ENCODE measurements around the gene MC1R. TPM values are rescaled to one million over a fixed set of nuclear protein-coding genes. Genes with fewer than 3 reads are reported as not detected.

The MC1R gene
- total and polyA plus RNA-seq, 2 of the 8 experiments (the other 6 are each of a cell fraction or from before 2014, with no cell fraction given): 2.2 to 2.9 TPM

GRCh38 chr16:89957216-89957785 lies 38.6 kb downstream of the MC1R start (continued):
- no peak for TF ChIP-seq CHD7 (IDR thresholded peaks at IDR 0.05; ENCODE audit: insufficient replicate concordance, low read length)
- TF ChIP-seq ASH2L (IDR thresholded peaks at IDR 0.05; ENCODE audit: low read length): no peak
- TF ChIP-seq YY1 (IDR thresholded peaks at IDR 0.05; ENCODE audit: low read depth, low read length): no peak
- TF ChIP-seq KDM1A (IDR thresholded peaks at IDR 0.05; ENCODE audit: borderline replicate concordance, low read length): no peak
- no peak for TF ChIP-seq CHD1 (IDR thresholded peaks at IDR 0.05; ENCODE audit: low read depth, low read length)
- TF ChIP-seq, protein P1, sequence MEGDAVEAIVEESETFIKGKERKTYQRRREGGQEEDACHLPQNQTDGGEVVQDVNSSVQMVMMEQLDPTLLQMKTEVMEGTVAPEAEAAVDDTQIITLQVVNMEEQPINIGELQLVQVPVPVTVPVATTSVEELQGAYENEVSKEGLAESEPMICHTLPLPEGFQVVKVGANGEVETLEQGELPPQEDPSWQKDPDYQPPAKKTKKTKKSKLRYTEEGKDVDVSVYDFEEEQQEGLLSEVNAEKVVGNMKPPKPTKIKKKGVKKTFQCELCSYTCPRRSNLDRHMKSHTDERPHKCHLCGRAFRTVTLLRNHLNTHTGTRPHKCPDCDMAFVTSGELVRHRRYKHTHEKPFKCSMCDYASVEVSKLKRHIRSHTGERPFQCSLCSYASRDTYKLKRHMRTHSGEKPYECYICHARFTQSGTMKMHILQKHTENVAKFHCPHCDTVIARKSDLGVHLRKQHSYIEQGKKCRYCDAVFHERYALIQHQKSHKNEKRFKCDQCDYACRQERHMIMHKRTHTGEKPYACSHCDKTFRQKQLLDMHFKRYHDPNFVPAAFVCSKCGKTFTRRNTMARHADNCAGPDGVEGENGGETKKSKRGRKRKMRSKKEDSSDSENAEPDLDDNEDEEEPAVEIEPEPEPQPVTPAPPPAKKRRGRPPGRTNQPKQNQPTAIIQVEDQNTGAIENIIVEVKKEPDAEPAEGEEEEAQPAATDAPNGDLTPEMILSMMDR (IDR thresholded peaks at IDR 0.05; ENCODE audit: control extremely low read depth in 1 of 3, insufficient read depth in 1 of 3, low read depth in 1 of 3, low read length in 3 of 3): no peak
- no peak for TF ChIP-seq PHF8 (conservative IDR thresholded peaks at IDR 0.05; ENCODE audit: low read depth, low read length)
- TF ChIP-seq SRF (IDR thresholded peaks at IDR 0.05; ENCODE audit: low read depth, low read length): no peak
- no peak for TF ChIP-seq SIX5 (IDR thresholded peaks at IDR 0.05; ENCODE audit: low read depth, low read length)
